OCI-M2 (cell line): ENCODE results near the gene CTSW.
A peak's percentile ranks its signal among the peaks of the same experiment; 100 is the strongest.

Source experiments
- DNase-seq: peaks from one replicate; lab custom pipeline; 2025; ENCODE audit not compliant: unreplicated experiment; lab: John Stamatoyannopoulos, UW

The CTSW gene

DNA sequence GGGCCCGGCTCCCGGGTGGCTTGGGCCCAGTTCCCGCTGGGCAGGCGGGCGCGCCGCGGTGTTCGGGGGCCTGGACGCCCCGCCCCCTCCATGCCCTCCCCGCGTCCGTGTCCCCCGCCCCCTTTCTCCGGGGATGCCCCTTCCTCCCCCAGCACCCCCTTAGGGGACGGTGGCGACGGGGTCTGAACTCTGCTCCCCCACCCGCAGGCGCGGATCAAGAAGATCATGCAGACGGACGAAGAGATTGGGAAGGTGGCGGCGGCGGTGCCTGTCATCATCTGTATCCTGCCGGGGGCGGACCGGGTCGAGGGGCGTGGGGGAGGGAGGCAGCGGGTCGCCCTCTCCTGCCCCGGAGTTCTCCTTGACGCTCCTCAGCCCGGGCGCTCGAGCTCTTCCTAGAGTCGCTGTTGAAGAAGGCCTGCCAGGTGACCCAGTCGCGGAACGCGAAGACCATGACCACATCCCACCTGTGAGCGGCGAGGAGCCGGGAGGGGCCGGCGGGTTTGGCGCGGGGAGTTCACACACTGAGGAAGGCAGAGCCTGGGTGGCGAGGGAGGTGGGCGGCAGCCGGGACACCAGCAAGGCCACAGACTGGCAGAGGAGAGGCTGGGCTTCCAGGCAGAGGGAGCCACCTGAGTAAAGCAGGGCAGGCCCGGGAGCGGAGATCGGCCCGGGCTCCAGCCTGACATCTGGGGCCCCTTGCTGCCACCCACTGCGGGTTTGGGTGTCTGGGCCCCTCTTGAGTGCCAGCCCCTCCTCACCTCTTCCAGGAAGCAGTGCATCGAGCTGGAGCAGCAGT is 40.1 kb downstream of the CTSW start:
- no peak for DNase-seq

DNA sequence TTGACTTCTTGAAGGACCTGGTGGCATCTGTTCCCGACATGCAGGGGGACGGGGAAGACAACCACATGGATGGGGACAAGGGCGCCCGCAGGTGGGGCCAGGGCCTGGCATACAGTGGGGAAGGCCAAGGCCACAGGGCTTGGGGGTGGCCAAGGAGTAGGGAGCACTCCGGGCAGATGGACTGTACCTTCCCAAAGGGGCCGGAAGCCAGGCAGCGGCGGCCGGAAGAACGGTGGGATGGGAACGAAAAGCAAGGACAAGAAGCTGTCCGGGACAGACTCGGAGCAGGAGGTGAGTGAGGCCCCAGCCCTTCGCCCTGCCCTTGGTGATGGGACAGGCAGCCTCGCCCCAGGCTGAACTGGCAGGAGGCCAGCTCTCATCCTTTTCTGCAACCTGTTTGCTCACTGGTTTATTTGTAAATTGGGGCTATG is 40.8 kb downstream of the CTSW start:
- DNase-seq, result no peak

DNA sequence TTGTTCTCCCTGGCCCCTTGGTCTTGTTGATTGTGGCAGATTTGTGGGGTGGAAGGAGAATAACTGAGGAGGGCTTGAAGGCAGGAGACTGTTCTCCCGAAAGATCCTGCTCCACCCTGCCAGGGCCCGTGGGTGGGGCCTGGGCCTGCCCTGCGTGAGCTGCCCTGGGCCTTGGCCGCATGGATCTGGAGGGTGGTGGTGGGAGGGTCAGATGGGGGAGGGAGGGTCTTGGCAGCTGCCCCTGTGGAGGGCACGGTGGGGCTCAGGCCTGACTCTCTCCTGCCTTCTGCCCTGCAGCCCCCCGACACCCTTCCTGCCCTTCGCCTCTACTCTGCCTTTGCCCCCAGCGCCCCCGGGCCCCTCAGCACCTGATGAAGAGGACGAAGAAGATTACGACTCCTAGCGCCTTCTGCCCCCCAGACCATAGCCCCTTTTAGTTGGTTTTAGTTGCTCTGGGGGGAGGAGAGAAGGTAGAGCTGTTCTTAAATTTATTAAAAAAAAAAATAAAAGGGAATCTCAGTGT is 41.5 kb downstream of the CTSW start:
- no peak for DNase-seq

DNA sequence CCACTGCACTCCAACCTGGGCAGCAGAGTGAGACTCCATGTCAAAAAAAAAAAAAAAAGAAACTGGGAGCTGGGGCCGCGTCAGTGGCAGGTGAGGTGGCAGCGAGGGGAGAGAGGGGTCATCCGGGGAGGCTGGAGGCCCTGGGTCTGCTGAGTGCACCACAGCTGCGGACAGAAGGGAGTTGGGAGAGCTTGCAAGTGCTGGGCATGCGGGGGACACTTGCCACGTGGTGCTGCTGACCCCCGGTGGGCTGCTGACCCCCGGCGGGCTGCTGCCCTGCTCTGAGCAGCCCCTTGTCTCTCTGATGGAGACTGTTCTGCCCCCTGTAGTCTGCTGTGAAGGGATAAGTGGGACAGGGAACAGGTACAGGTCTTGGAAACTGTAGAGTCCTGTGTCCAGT is 42.2 kb downstream of the CTSW start:
- DNase-seq, result no peak

DNA sequence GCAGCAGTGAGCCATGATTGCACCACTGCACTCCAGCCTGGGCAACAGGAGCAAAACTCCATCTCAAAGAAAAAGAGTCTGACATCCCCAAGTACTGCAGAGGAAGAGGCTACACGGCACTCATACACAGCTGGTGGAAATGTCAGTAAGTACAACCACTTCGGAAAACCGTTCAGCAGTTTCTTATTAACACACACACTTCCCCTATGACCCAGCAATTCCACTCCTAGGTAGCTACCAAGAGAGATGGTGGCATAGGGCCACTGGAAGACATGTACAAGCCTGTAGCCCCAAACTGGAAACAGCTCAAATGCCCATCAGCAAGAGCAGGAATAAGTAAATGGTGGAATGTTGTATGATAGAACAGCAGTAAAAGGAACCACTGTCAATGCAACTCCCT is 42.9 kb downstream of the CTSW start:
- no peak for DNase-seq

DNA sequence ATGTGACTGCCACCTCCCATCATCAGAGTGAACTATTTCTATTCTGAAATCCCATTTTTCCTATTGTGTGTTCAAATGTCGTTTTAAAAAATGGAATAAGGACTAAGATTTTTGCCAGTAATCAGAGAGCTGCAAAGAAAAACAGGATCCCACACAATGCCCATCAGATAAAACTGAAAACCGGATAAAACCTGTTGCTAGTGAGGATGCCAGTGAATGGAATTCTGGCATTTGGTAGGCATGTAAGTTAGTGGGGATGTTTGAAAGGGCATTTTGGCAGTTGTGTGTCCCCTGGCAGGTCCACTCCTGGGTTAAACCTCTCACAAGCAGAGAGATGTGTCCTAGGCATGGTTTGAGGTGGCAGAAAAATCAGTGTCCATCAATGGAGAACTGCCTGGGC is 45.8 kb downstream of the CTSW start:
- DNase-seq, result no peak

DNA sequence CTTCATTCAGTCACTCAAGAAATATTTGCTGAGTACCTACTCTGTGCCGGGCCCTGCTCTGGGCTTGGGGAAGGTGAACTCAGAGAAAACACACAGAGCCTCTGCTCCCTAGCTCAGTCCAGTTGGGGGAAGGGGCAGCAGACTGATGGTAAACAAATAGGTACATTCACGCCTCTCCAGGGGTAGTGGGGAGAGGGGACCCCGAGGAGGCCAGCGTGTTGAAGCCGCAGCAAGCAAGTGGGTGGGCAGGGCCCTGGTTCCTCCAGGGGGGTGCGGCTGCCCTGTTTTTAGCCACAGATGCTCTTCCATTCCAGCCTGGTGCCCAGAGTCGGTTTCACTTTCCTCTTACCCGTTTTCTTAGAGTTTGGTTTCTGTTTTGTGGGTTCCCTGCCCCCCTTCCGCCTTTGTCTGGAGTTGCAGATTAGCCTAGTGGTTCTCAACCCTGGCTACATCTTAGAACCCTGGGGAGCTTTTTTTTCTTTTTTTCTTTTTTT is 48.3 kb downstream of the CTSW start:
- peak; percentile 33 for DNase-seq

DNA sequence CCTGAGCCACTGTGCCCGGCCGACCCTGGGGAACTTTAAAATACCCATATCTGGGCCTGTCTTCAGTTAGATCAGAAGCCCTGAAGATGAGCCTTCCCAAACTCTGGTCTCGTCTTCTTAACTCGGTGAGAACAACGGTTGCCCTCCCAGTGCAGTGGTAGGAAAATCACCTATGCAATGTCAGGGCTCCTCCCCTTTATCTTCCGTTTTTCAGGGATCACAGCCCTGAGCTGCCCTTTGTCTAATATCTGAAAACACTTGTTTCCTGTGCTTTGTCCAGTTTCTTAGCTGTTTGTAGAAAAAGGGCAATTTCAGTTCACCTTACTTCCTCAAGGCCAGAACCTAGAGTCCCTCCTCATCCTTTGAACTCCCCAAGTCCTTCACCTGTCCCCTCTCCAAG is 49.0 kb downstream of the CTSW start:
- DNase-seq, result no peak

DNA sequence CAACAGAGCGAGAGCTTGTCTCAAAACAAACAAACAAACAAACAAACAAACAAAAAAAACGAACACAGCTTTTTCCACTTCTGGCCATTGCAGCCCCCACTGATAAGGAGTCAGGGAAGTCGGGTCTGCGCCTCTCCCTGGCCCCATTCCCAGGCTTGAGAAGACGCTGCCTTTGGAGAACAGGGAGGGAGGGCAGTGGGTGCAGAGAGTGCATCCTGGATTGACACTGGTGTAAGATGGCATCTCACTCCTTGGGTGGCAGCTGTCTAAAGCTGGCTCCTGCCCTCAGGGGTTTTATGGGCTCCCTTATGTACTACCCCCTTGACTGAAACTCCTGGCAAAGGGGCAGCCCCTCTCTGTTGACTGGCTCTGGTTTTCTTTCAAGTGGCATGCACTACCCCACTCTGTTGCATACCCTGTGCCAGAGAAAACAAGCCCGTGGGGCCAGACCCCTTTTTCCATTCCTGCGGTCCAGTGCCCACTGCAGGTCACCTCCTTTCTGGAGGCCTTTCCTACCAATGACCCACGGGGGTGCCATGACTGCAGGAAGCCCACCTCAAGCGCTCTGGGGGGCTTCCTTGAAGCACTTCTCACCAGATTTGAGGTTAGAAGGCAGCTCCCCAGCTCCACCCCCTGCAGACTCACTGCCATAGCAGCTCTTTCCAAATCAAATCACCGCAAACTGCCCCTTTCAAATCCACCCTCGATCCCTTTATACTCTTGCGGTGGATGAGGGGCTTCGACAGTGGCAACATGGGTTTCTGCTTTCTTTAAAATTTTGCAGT is 52.3 kb downstream of the CTSW start:
- DNase-seq, result no peak

DNA sequence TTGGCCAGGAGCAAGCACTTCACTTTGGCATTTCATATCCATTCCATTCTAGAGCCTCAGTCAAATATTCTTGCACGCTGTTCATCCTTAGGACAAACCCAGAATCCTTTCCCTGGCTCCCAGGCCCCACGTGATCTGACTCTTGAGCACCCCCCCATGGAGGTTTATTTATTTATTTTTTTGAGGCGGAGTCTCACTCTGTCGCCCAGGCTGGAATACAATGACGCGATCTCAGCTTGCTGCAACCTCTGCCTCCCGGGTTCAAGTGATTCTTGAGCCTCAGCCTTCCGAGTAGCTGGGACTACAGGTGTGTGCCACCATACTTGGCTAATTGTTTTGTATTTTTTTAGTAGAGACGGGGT is 52.9 kb downstream of the CTSW start:
- DNase-seq, result no peak
